ENCODE results near the gene CHAF1A.

The CHAF1A gene

GRCh38 chr19:4386041-4386782 lies 16.2 kb upstream of the CHAF1A start:
- H3K4me3 Mint-ChIP-seq, result no peak overlapping the region
- DNase-seq (no peak), ATAC-seq (no peak)
- H3K27me3 Mint-ChIP-seq, result no peaks in the 10 kb centered on the region
- H3K27ac Mint-ChIP-seq, result peak overlapping the region in 1 of 2 donors; percentile 34
- H3K9me3 Mint-ChIP-seq, result no peaks in the 10 kb centered on the region
- H3K4me1 Mint-ChIP-seq, result peaks cover 40% of the 10 kb centered on the region

GRCh38 chr19:4388337-4389063 lies 13.9 kb upstream of the CHAF1A start:
- Mint-ChIP-seq H3K9me3 (no peaks in the 10 kb centered on the region), H3K4me1 (peaks cover 42% of the 10 kb centered on the region), H3K27ac (peak overlapping the region; percentile 6 to 92), H3K4me3 (no peak overlapping the region), H3K27me3 (no peaks in the 10 kb centered on the region)
- DNase-seq (no peak), ATAC-seq (no peak)

- Mint-ChIP-seq H3K27ac (no peak overlapping the region), H3K4me3 (no peak overlapping the region), H3K27me3 (no peaks in the 10 kb centered on the region), H3K9me3 (no peaks in the 10 kb centered on the region), H3K4me1 (peaks cover 44% of the 10 kb centered on the region)
- ATAC-seq (no peak), DNase-seq (no peak)
Measured at GRCh38 chr19:4389064-4389375, 13.4 kb upstream of the CHAF1A start.

- Mint-ChIP-seq H3K4me1 (peaks cover 50% of the 10 kb centered on the region), H3K9me3 (no peaks in the 10 kb centered on the region), H3K27me3 (no peaks in the 10 kb centered on the region), H3K27ac (peak overlapping the region in 1 of 2 donors; percentile 55), H3K4me3 (no peak overlapping the region)
- no peak for ATAC-seq
- no peak for DNase-seq
Measured at GRCh38 chr19:4389511-4390016, 12.9 kb upstream of the CHAF1A start.

GRCh38 chr19:4390017-4390566 lies 12.3 kb upstream of the CHAF1A start:
- H3K27ac Mint-ChIP-seq, result peak overlapping the region; percentile 55 to 97
- peak overlapping the region in 1 of 2 donors; percentile 51 for H3K4me3 Mint-ChIP-seq
- no peak for ATAC-seq

GRCh38 chr19:4390567-4391305 lies 11.7 kb upstream of the CHAF1A start:
- Mint-ChIP-seq H3K9me3 (no peaks in the 10 kb centered on the region), H3K4me1 (peaks cover 61% of the 10 kb centered on the region), H3K27ac (peak overlapping the region; percentile 72 to 97), H3K27me3 (no peaks in the 10 kb centered on the region), H3K4me3 (no peak overlapping the region)
- DNase-seq, result no peak
- no peak for ATAC-seq

More at GRCh38 chr19:4390017-4390566, 12.3 kb upstream of the CHAF1A start:
- no peaks in the 10 kb centered on the region for H3K27me3 Mint-ChIP-seq
- DNase-seq, result no peak
- H3K9me3 Mint-ChIP-seq, result no peaks in the 10 kb centered on the region
- peaks cover 55% of the 10 kb centered on the region for H3K4me1 Mint-ChIP-seq

- H3K27ac Mint-ChIP-seq, result no peak overlapping the region
- no peak for DNase-seq
- H3K9me3 Mint-ChIP-seq, result no peaks in the 10 kb centered on the region
- no peak overlapping the region for H3K4me3 Mint-ChIP-seq
- no peak for ATAC-seq
- peaks cover 65% of the 10 kb centered on the region for H3K4me1 Mint-ChIP-seq
- H3K27me3 Mint-ChIP-seq, result no peaks in the 10 kb centered on the region
Measured at GRCh38 chr19:4391306-4391693, 11.1 kb upstream of the CHAF1A start.

- Mint-ChIP-seq H3K27ac (no peak overlapping the region), H3K27me3 (no peaks in the 10 kb centered on the region), H3K9me3 (no peaks in the 10 kb centered on the region), H3K4me3 (no peak overlapping the region), H3K4me1 (peaks cover 71% of the 10 kb centered on the region)
- no peak for DNase-seq
- ATAC-seq, result no peak
Measured at GRCh38 chr19:4391701-4392483, 10.5 kb upstream of the CHAF1A start.

- no peaks in the 10 kb centered on the region for H3K9me3 Mint-ChIP-seq
- H3K4me1 Mint-ChIP-seq, result peaks cover 86% of the 10 kb centered on the region
- no peak for DNase-seq
- no peak for ATAC-seq
- no peaks in the 10 kb centered on the region for H3K27me3 Mint-ChIP-seq
- H3K4me3 Mint-ChIP-seq, result no peak overlapping the region
- H3K27ac Mint-ChIP-seq, result peak overlapping the region in 1 of 2 donors; percentile 54
Measured at GRCh38 chr19:4393947-4394590, 8.4 kb upstream of the CHAF1A start.

- no peak for ATAC-seq
- peaks cover 82% of the 10 kb centered on the region for H3K4me1 Mint-ChIP-seq
- DNase-seq, result no peak
- no peaks in the 10 kb centered on the region for H3K27me3 Mint-ChIP-seq
- H3K9me3 Mint-ChIP-seq, result no peaks in the 10 kb centered on the region
- no peak overlapping the region for H3K27ac Mint-ChIP-seq
- H3K4me3 Mint-ChIP-seq, result no peak overlapping the region
Measured at GRCh38 chr19:4396949-4397783, 5.3 kb upstream of the CHAF1A start.

- Mint-ChIP-seq H3K4me1 (peaks cover 80% of the 10 kb centered on the region), H3K4me3 (peak overlapping the region; percentile 94 to 97), H3K27ac (peak overlapping the region; percentile 72 to 98), H3K27me3 (no peaks in the 10 kb centered on the region), H3K9me3 (no peaks in the 10 kb centered on the region)
- DNase-seq, result no peak
- peak; percentile 22 for ATAC-seq
Measured at GRCh38 chr19:4399812-4400134, 2.7 kb upstream of the CHAF1A start.

- no peaks in the 10 kb centered on the region for H3K9me3 Mint-ChIP-seq
- peak within 1 kb of the TSS; percentile 92 to 98 for H3K27ac Mint-ChIP-seq
- DNase-seq (peak; percentile 91 to 93), ATAC-seq (peak; percentile 73)
- H3K27me3 Mint-ChIP-seq, result no peaks in the 10 kb centered on the region
- peaks cover 79% of the 10 kb centered on the region for H3K4me1 Mint-ChIP-seq
- H3K4me3 Mint-ChIP-seq, result peak within 1 kb of the TSS; percentile 94 to 97
Measured at GRCh38 chr19:4400135-4400936, 2.1 kb upstream of the CHAF1A start, which contains the start of gene SH3GL1. Gene SH3GL1 (minus strand): TSS chr19:4400547. CDS start chr19:4400368, 179 bp downstream.

- no peak for DNase-seq
- ATAC-seq, result no peak
- H3K4me3 Mint-ChIP-seq, result peak overlapping the region; percentile 89 to 94
- peaks cover 75% of the 10 kb centered on the region for H3K4me1 Mint-ChIP-seq
- H3K27ac Mint-ChIP-seq, result peak overlapping the region in 1 of 2 donors; percentile 95
- H3K27me3 Mint-ChIP-seq, result no peaks in the 10 kb centered on the region
- H3K9me3 Mint-ChIP-seq, result no peaks in the 10 kb centered on the region
Measured at GRCh38 chr19:4401769-4402170, 670 bp upstream of the CHAF1A start.
